BLaER1 (cell line): ENCODE measurements around the gene NUP54.

ENCODE experiments used
- H3K27ac ChIP-seq: shearing (Covaris generic); formaldehyde crosslinking; 2 replicates; pipeline ENCODE4 v1.8.1; 2022
- H3K27me3 ChIP-seq: shearing (Covaris generic); formaldehyde crosslinking; 2 replicates; pipeline ENCODE4 v1.8.1; 2022
- H3K36me3 ChIP-seq: shearing (Covaris generic); formaldehyde crosslinking; 2 replicates; pipeline ENCODE4 v1.8.1; 2022
- H3K4me1 ChIP-seq: shearing (Covaris generic); formaldehyde crosslinking; 2 replicates; pipeline ENCODE4 v1.8.1; 2022
- H3K4me2 ChIP-seq: shearing (Covaris generic); formaldehyde crosslinking; 2 replicates; pipeline ENCODE4 v1.8.1; 2022
- H3K4me3 ChIP-seq: shearing (Covaris generic); formaldehyde crosslinking; 2 replicates; pipeline ENCODE4 v1.8.1; 2022
- H3K9ac ChIP-seq: shearing (Covaris generic); formaldehyde crosslinking; 2 replicates; pipeline ENCODE4 v1.8.1; 2022
- H3K9me3 ChIP-seq: shearing (Covaris generic); formaldehyde crosslinking; 2 replicates; pipeline ENCODE4 v1.8.1; 2022
- H4K20me1 ChIP-seq: shearing (Covaris generic); formaldehyde crosslinking; 2 replicates; pipeline ENCODE4 v1.8.1; 2022
- Cebpa-rat ChIP-seq: shearing (Covaris generic); IDR thresholded peaks from 2 replicates; pipeline ENCODE4 v1.8.1; 2022

Gene NUP54

DNA sequence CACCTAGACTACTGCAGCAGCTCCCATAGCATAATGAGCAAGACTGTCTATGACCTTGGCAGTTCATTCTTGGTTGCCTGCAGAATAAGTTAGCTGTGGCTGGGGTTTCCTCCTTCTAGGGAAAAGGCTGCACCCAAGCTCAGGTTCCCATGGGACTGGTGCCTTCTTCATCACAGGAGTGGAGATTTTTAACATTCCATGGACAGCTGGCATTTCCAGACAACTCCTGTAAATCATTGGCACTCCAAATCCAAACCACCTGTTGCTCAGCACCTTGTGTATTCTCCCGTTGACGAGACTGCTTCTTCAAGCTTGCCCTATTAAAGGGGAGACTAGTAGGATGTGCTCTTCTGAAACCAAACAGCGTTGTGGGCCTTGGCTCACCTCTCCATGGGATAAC is 7.8 kb upstream of the NUP54 start:
- Histone ChIP-seq H4K20me1 (no peaks in the 10 kb centered on the region), H3K9ac (no peak overlapping the region), H3K4me1 (no peaks in the 10 kb centered on the region), H3K27ac (no peak overlapping the region), H3K36me3 (peaks cover 14% of the 10 kb centered on the region; the same call in 1 of the 2 replicates), H3K9me3 (peaks cover 10% of the 10 kb centered on the region), H3K27me3 (no peaks in the 10 kb centered on the region), H3K4me2 (no peak overlapping the region), H3K4me3 (no peak overlapping the region)
- no peak for TF ChIP-seq Cebpa-rat

DNA sequence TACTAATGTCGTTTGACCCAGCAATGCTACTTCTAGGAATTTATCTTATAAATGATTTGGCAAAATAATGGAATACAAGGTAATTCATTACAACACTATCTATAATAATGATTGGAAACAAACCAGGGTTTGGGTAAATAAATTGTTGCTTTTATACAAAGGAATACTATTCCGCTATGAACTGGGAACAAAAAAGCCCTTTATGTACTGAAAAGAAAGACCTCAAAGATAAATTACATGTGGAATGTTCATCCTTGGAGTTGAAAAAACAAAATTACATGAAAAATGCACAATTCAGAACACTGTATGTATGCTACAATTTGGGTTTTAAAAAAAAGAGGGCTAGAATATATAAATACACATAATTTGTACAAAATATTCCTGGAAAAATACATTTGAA is 5.2 kb upstream of the NUP54 start:
- Histone ChIP-seq H3K36me3 (0 out of 2 replicates have a peak, but pooled peaks cover 5% of the 10 kb centered on the region), H3K4me2 (no peak overlapping the region), H4K20me1 (no peaks in the 10 kb centered on the region), H3K4me1 (peaks cover 11% of the 10 kb centered on the region), H3K9me3 (peaks cover 10% of the 10 kb centered on the region), H3K9ac (no peak overlapping the region), H3K27me3 (no peaks in the 10 kb centered on the region), H3K4me3 (no peak overlapping the region), H3K27ac (no peak overlapping the region)
- TF ChIP-seq Cebpa-rat, result no peak

GRCh38 chr4:76147454-76148141 is 599 bp downstream of the NUP54 start:
- TF ChIP-seq Cebpa-rat, result no peak
- peak overlapping the region; percentile 99 for H3K4me3 ChIP-seq
- H4K20me1 ChIP-seq, result peaks cover 51% of the 10 kb centered on the region
- peak overlapping the region; percentile 97 for H3K4me2 ChIP-seq
- H3K9ac ChIP-seq, result peak overlapping the region; percentile 97
- H3K4me1 ChIP-seq, result peaks cover 30% of the 10 kb centered on the region
- H3K27me3 ChIP-seq, result no peaks in the 10 kb centered on the region
- H3K27ac ChIP-seq, result peak overlapping the region; percentile 95
- H3K36me3 ChIP-seq, result peaks cover 18% of the 10 kb centered on the region
- H3K9me3 ChIP-seq, result no peaks in the 10 kb centered on the region

GRCh38 chr4:76144546-76144945 is 3.7 kb downstream of the NUP54 start:
- no peak for TF ChIP-seq Cebpa-rat
- Histone ChIP-seq H3K27me3 (no peaks in the 10 kb centered on the region), H3K4me2 (no peak overlapping the region), H3K9ac (no peak overlapping the region), H3K4me1 (peaks cover 28% of the 10 kb centered on the region), H3K4me3 (no peak overlapping the region), H3K27ac (no peak overlapping the region), H3K9me3 (no peaks in the 10 kb centered on the region), H3K36me3 (peaks cover 47% of the 10 kb centered on the region), H4K20me1 (peaks cover 69% of the 10 kb centered on the region)

DNA sequence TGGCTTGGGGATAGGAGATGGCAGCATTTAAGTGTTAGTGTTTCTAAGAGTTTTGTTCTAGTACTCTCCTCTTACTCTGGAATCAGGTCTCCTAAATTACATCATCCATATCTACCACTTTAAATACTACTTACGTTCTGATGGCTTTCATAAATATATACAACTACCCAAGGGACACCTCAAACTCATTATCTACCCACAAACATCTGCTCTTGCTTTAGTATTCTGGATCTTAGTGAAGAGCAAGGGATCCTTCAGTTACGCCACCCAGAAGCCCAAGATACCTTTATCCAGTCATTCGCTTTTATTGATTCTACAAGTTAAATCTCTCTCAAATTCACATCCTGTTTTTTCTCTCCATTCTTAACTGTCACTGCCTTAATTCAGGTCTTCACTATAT is 7.0 kb downstream of the NUP54 start:
- H3K36me3 ChIP-seq, result peaks cover 73% of the 10 kb centered on the region

DNA sequence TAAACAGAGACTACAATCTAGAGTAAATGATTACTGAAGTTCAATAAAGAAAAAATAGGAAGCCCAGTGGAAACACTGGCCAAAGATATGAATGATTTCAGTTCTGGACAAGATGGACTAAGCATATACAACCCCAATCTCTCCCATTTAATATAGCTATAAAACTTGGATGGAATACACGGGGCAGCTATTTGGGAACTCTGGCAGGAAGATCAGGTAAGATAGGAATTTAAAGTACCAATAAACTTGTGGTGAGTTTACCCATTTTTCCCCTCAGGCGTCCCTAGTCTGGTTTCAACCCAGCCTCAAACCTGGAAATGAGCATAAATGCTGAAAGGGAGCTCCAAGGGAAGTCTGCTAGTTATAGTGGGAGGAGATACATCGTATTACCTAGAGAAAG is 20.4 kb downstream of the NUP54 start:
- no peaks in the 10 kb centered on the region for H3K4me1 ChIP-seq
- H3K9ac ChIP-seq, result no peak overlapping the region
- peaks cover 70% of the 10 kb centered on the region for H3K36me3 ChIP-seq
- TF ChIP-seq Cebpa-rat, result no peak
- no peak overlapping the region for H3K4me3 ChIP-seq
- H3K27me3 ChIP-seq, result no peaks in the 10 kb centered on the region
- no peaks in the 10 kb centered on the region for H3K9me3 ChIP-seq
- H4K20me1 ChIP-seq, result peaks cover 5% of the 10 kb centered on the region; the same call in 1 of the 2 replicates
- H3K27ac ChIP-seq, result no peak overlapping the region
- no peak overlapping the region for H3K4me2 ChIP-seq

More for the DNA sequence above, 7.0 kb downstream of the NUP54 start:
- peaks cover 82% of the 10 kb centered on the region for H4K20me1 ChIP-seq
- H3K27ac ChIP-seq, result no peak overlapping the region
- H3K27me3 ChIP-seq, result no peaks in the 10 kb centered on the region
- H3K4me2 ChIP-seq, result no peak overlapping the region
- TF ChIP-seq Cebpa-rat, result no peak
- H3K4me1 ChIP-seq, result peaks cover 6% of the 10 kb centered on the region
- H3K9ac ChIP-seq, result no peak overlapping the region
- no peaks in the 10 kb centered on the region for H3K9me3 ChIP-seq
- H3K4me3 ChIP-seq, result no peak overlapping the region

DNA sequence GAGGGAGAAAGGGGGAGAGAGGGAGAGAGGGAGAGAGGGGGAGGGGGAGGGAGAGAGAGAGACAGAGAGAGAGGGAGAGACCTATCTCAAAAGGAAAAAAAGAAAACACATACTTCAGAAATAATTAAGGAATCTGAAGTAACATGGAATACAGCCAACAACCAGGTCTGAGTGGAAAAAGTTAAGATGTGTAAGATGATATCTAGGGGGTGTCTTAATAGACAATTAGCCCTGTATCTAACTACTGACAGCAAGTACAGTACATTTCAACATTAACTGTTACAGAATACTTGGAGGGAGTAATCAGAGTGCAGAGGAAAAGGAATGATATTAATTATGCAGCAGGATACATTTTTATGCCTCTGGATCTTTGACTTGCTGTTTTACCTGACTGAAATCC is 22.4 kb downstream of the NUP54 start:
- Histone ChIP-seq H3K36me3 (peaks cover 74% of the 10 kb centered on the region), H3K4me2 (no peak overlapping the region)

GRCh38 chr4:76120199-76120598 is 28.0 kb downstream of the NUP54 start:
- Histone ChIP-seq H3K4me1 (no peaks in the 10 kb centered on the region), H3K9me3 (no peaks in the 10 kb centered on the region; the same call in 1 of the 2 replicates), H3K27ac (no peak overlapping the region), H3K9ac (no peak overlapping the region), H3K36me3 (peaks cover 87% of the 10 kb centered on the region), H3K4me3 (no peak overlapping the region), H3K27me3 (no peaks in the 10 kb centered on the region), H3K4me2 (no peak overlapping the region), H4K20me1 (no peaks in the 10 kb centered on the region)
- no peak for TF ChIP-seq Cebpa-rat

More for the DNA sequence above, 22.4 kb downstream of the NUP54 start:
- Histone ChIP-seq H3K9ac (no peak overlapping the region), H3K9me3 (no peaks in the 10 kb centered on the region), H3K4me1 (no peaks in the 10 kb centered on the region), H3K4me3 (no peak overlapping the region), H3K27ac (no peak overlapping the region), H3K27me3 (no peaks in the 10 kb centered on the region), H4K20me1 (no peaks in the 10 kb centered on the region)
- no peak for TF ChIP-seq Cebpa-rat

DNA sequence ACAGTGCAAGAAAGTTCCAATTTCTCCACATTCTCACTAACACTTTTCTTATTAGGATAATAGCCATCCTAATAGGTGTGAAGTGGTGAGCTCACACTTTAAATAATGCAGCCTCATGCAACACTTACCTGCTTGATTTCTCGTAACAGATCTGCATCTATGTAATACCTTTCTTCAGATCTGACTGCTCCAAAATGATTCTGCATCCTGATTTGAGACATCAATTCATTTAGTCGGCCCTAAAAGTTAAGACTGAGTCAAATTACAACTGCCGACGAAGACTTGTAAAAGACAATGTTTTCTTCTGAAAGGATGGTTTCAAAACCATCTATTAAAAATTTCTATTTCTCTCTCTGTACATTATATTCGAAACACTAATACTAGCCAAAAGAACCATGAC is 30.7 kb downstream of the NUP54 start:
- peaks cover 85% of the 10 kb centered on the region for H3K36me3 ChIP-seq

DNA sequence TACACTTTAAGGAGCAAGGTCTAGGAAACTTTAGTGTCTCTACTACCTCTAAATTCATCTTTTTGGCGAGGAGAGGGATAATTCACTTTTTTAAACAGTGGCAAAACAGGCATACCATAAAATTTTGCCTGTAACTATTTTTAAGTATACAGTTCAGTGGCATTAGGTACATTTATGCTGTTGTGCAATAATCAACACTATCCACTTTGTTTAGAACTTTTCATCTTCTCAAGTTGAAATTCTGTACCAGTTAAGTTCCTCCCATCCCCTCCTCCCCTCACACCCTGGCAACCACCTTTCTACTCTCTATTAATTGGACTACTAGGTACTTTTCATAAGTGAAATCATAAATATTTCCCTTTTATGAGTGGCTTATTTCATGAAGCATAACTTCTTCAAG is 31.4 kb downstream of the NUP54 start:
- Histone ChIP-seq H3K27me3 (no peaks in the 10 kb centered on the region), H3K36me3 (peaks cover 84% of the 10 kb centered on the region), H3K4me2 (no peak overlapping the region), H3K27ac (no peak overlapping the region), H3K4me3 (no peak overlapping the region), H4K20me1 (no peaks in the 10 kb centered on the region), H3K9ac (no peak overlapping the region), H3K4me1 (no peaks in the 10 kb centered on the region), H3K9me3 (no peaks in the 10 kb centered on the region; the same call in 1 of the 2 replicates)
- TF ChIP-seq Cebpa-rat, result no peak

More for the DNA sequence above, 30.7 kb downstream of the NUP54 start:
- Histone ChIP-seq H4K20me1 (no peaks in the 10 kb centered on the region), H3K27ac (no peak overlapping the region), H3K9ac (no peak overlapping the region), H3K4me1 (no peaks in the 10 kb centered on the region), H3K4me3 (no peak overlapping the region), H3K4me2 (no peak overlapping the region), H3K27me3 (no peaks in the 10 kb centered on the region), H3K9me3 (no peaks in the 10 kb centered on the region; the same call in 1 of the 2 replicates)
- TF ChIP-seq Cebpa-rat, result no peak
